Measurements from ENCODE around the gene HSP90AA1. TPM values are rescaled to one million over a fixed set of nuclear protein-coding genes. Genes with fewer than 3 reads are reported as not detected.
"Not testable (repeated sequence)": the region's sequence is repeated elsewhere in the genome, so short reads cannot be mapped to it uniquely, and the experiment has no call there.

The HSP90AA1 gene
- total RNA-seq, 3 donors from 2014 or later = 467 to 860 (median 474) TPM

DNA sequence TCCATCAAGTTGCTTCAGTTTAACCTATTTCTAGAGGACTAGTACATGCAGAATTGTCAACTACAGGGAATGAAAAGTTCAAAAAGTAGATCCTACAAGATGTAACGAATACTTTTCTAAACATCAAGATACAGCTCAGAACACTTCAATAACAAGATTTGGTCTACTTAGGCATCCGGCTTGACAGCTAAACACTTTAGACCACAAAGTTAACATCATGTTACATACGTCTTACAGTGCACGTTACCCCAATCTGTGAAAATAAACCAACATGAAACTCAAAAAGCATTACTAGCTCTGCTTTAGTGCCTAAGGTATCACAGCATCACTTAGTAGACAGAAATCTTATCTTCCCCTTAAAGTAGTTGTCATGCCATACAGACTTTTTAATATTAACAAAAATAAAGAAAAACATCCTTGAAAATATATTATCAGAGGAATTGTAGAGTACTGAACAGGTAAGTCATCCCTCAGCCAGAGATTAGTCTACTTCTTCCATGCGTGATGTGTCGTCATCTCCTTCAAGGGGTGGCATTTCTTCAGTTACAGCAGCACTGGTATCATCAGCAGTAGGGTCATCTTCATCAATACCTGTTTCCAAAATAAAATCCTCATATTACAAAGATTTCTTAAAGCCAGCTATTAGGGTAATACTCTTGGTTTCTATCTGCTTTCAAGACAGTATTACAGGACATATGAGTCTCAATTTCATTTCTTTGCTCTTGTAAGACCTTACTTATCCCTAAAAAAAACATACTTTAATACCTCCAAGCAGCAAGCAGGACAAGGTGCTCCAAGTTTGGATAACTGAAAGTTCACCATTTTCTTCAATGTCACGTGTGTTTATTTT lies 5.4 kb downstream of the HSP90AA1 start:
- Histone ChIP-seq H3K4me1 (peaks cover 12 to 26% of the 10 kb centered on the region in 2 donors), H3K4me3 (no peak overlapping the region), H3K9me3 (no peaks in the 10 kb centered on the region), H3K36me3 (peaks cover 4% of the 10 kb centered on the region), H3K27ac (peak overlapping the region in 1 of 2 donors; percentile 14), H3K27me3 (no peaks in the 10 kb centered on the region)
- intact Hi-C loops (cut with DNase I; ENCODE audit: low total_unique reads) = no loop called here
- DNase-seq (ENCODE audit: low spot score in 2 of 2) = no peak
- TF ChIP-seq, protein P1, sequence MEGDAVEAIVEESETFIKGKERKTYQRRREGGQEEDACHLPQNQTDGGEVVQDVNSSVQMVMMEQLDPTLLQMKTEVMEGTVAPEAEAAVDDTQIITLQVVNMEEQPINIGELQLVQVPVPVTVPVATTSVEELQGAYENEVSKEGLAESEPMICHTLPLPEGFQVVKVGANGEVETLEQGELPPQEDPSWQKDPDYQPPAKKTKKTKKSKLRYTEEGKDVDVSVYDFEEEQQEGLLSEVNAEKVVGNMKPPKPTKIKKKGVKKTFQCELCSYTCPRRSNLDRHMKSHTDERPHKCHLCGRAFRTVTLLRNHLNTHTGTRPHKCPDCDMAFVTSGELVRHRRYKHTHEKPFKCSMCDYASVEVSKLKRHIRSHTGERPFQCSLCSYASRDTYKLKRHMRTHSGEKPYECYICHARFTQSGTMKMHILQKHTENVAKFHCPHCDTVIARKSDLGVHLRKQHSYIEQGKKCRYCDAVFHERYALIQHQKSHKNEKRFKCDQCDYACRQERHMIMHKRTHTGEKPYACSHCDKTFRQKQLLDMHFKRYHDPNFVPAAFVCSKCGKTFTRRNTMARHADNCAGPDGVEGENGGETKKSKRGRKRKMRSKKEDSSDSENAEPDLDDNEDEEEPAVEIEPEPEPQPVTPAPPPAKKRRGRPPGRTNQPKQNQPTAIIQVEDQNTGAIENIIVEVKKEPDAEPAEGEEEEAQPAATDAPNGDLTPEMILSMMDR (IDR thresholded peaks at IDR 0.05) = no peak
- TF ChIP-seq POLR2AphosphoS5 (IDR thresholded peaks at IDR 0.05) (no peak), POLR2A (IDR thresholded peaks at IDR 0.05) (no peak)

DNA sequence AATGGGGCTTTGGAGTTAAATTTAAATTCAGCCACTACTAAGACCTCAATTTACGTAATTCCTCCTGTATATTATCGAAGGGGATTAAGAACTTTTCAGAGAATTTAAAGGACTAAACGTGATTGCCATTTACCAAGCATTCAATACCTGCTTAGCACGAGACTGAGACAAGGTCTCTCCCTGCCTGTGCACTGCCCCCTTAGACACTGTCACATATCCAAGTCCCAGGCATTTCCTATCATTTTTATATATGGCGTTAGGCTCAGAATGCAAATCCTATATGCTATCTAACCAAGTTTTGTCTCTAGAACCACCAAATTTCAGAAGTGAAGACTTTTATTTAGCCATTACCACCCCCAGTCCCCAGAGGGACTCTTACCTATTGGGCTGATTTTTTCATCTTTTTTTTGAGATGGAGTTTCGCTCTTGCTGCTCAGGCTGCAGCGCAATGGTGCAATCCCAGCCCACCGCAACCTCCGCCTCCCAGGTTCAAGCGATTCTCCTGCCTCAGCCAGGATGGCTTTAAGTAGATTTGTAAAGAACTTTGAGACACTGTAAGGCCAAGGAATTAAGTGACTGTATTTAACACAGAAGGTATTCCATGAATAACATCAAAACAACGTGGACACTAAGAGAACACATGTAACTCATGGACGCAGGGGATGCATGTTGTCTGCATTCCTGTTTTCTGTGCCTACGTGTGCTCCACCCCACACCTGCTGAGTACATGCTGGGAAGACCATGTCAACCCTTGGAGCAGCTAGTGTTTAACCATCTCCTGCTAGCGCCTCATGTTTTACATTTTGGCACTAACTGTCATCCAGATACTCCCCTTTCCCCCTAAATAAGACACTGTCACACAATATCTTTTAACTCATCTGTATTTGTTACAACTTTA lies 6.4 kb downstream of the HSP90AA1 start:
- no peak for DNase-seq (ENCODE audit: low spot score in 2 of 2)
- Histone ChIP-seq H3K27me3 (no peaks in the 10 kb centered on the region), H3K36me3 (peaks cover 4% of the 10 kb centered on the region), H3K9me3 (no peaks in the 10 kb centered on the region), H3K4me1 (peaks cover 9 to 25% of the 10 kb centered on the region in 2 donors), H3K27ac (no peak overlapping the region), H3K4me3 (no peak overlapping the region)
- intact Hi-C loops (cut with DNase I; ENCODE audit: low total_unique reads) = no loop called here
- TF ChIP-seq, protein P1 (IDR thresholded peaks at IDR 0.05) = no peak
- TF ChIP-seq POLR2A (IDR thresholded peaks at IDR 0.05) = no peak
- TF ChIP-seq POLR2AphosphoS5 (IDR thresholded peaks at IDR 0.05) = no peak

DNA sequence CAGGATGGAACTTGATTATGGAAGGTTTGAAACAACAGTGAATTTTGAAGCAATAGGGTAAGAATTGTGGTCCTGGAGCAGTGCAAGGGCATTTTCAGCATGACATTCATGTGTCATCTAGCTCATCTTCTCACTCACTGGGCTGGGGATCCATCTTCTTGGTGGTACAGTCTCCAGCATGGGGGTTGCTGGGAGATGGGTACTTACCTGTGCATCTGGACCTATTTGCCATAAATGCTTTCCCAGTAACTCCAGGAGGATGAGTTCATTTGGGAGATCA lies 7.2 kb downstream of the HSP90AA1 start:
- peaks cover 4 to 24% of the 10 kb centered on the region in 2 donors for H3K4me1 ChIP-seq
- DNase-seq (ENCODE audit: low spot score in 2 of 2) = no peak
- H3K27ac ChIP-seq = no peak overlapping the region
- intact Hi-C loops (cut with DNase I; ENCODE audit: low total_unique reads) = no loop called here
- H3K27me3 ChIP-seq = no peaks in the 10 kb centered on the region
- no peak overlapping the region for H3K4me3 ChIP-seq
- no peaks in the 10 kb centered on the region for H3K9me3 ChIP-seq
- no peak for TF ChIP-seq POLR2AphosphoS5 (IDR thresholded peaks at IDR 0.05)
- TF ChIP-seq POLR2A (IDR thresholded peaks at IDR 0.05) = no peak
- TF ChIP-seq, protein P1 (IDR thresholded peaks at IDR 0.05) = no peak
- peaks cover 4% of the 10 kb centered on the region for H3K36me3 ChIP-seq

DNA sequence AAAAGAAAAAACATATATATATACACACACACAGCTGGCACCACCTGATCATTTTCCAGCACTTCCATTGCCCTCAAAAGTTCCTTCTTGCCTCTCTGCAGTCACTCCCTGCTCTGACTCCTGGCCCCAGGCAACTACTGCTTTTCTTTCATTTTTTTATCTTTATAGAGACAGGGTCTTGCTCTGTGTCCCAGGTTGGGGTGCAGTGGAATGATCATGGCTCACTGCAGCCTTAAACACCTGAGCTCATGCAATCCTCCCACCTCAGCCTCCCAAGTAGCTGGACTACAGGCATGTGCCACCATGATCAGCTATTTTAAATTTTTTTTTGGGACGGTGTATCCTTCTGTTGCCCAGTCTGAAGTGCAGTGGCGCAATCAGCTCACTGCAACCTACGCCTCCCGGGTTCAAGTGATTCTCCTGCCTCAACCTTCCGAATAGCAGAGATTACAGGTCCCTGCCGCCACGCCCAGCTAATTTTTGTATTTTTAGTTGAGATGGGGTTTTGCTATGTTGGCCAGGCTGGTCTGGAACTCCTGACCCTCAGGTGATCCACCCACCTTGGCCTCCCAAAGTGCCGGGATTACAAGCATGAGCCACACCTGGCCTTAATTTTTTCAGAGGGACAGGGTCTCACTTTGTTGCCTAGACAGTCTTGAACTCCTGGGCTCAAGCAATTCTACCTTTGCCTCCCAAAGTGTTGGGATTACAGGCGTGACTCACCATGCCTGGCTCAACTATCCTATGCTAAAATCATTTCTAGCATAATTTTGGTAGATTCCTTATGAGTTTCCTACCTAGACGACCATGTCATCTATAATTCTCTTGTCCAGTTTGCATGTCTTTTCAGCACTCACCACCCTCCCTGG lies 7.8 kb downstream of the HSP90AA1 start:
- TF ChIP-seq POLR2A (IDR thresholded peaks at IDR 0.05) = no peak
- TF ChIP-seq, protein P1 (IDR thresholded peaks at IDR 0.05) = no peak
- no peak for TF ChIP-seq POLR2AphosphoS5 (IDR thresholded peaks at IDR 0.05)
- intact Hi-C loops (cut with DNase I; ENCODE audit: low total_unique reads) = no loop called here
- Histone ChIP-seq H3K4me1 (peaks cover 2 to 19% of the 10 kb centered on the region in 2 donors), H3K36me3 (peaks cover 4% of the 10 kb centered on the region), H3K27me3 (no peaks in the 10 kb centered on the region), H3K27ac (no peak overlapping the region), H3K4me3 (no peak overlapping the region), H3K9me3 (no peaks in the 10 kb centered on the region)
- DNase-seq (ENCODE audit: low spot score in 2 of 2) = no peak

DNA sequence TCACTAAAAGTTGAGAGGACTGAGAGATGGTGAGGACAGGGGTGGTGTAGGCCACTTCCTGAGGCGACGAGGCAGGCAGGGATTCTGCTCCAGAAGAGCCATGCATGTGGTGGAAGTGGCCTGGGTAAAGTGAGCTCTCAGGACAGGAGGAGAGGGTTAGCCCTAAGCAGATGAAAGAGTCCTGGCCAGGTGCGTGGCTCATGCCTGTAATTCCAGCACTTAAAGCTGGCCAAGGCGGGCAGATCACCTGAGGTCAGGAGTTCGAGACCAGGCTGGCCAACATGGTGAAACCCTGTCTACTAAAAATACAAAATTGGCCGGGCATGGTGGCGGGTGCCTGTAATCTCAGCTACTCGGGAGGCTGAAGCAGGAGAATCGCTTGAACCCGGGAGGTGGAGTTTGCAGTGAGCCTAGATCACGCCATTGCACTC lies 8.5 kb downstream of the HSP90AA1 start:
- H3K36me3 ChIP-seq; H3K27me3 ChIP-seq; intact Hi-C loops (cut with DNase I; ENCODE audit: low total_unique reads); H3K4me3 ChIP-seq; H3K9me3 ChIP-seq; DNase-seq (ENCODE audit: low spot score in 2 of 2); H3K27ac ChIP-seq: not testable (repeated sequence)
- H3K4me1 ChIP-seq = peaks cover 0 to 16% of the 10 kb centered on the region in 2 donors
